IMR-90 (cell line): ENCODE data around the gene SPDYC.

Experiments
- BHLHE40 ChIP-seq: fragments of 150-350 bp; IDR thresholded peaks from 2 replicates; pipeline ENCODE4 v1.6.1; 2016; ENCODE audit warnings: mild to moderate bottlenecking, low read depth, low read length
- CEBPB ChIP-seq: IDR thresholded peaks from 2 replicates; pipeline ENCODE4 v1.6.1; 2012; ENCODE audit warnings: low read depth, low read length, improper control_type of control experiment
- MAFK ChIP-seq: IDR thresholded peaks from 2 replicates; pipeline ENCODE4 v1.6.1; 2012; ENCODE audit warnings: low read depth, low read length, improper control_type of control experiment
- MXI1 ChIP-seq: IDR thresholded peaks from 2 replicates; pipeline ENCODE4 v1.6.1; 2012; ENCODE audit warnings: low read depth, mild to moderate bottlenecking, low read length, moderate library complexity, borderline replicate concordance
- NFE2L2 ChIP-seq: fragments of 150-350 bp; IDR thresholded peaks from 2 replicates; pipeline ENCODE4 v1.6.1; 2016; ENCODE audit warnings: low read depth, mild to moderate bottlenecking, low read length
- POLR2A ChIP-seq: IDR thresholded peaks from 2 replicates; pipeline ENCODE4 v1.6.1; 2012; ENCODE audit warnings: mild to moderate bottlenecking, low read depth, low read length
- RFX5 ChIP-seq: IDR thresholded peaks from 2 replicates; pipeline ENCODE4 v1.8.0; 2012; ENCODE audit warnings: low read depth, mild to moderate bottlenecking, low read length, moderate library complexity
- SMC3 ChIP-seq: fragments of 150-350 bp; IDR thresholded peaks from 2 replicates; pipeline ENCODE4 v1.6.1; 2016; ENCODE audit warnings: low read depth, mild to moderate bottlenecking, antibody characterized with exemption, low read length, moderate library complexity
- TF ChIP-seq, protein P1 (sequence below): conservative IDR thresholded peaks from 2 replicates; pipeline ENCODE4 v1.5.1; 2012; ENCODE audit warnings: mild to moderate bottlenecking, low read depth, low read length, improper control_type of control experiment
- TF ChIP-seq, protein P2 (sequence below): fragments of 150-350 bp; IDR thresholded peaks from 2 replicates; pipeline ENCODE4 v1.6.1; 2016; ENCODE audit warnings: low read depth, mild to moderate bottlenecking, low read length, moderate library complexity, borderline replicate concordance

DNA sequence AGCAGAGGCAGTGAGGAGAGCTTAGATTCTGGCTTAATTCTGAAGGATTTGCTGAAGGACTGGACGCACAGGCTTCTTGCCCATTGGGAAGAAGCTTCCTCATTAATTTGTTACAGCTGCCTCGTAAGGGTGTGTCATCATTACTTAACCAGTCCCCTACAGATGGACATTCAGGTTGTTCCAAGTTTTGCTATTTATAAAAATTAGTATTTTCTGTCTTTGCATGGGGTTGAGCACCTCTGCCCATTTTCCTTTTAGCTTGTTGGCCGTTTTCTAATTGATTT lies 49.8 kb downstream of the SPDYC start:
- TF ChIP-seq RFX5 (no peak), POLR2A (no peak), MXI1 (no peak), CEBPB (no peak), BHLHE40 (no peak), MAFK (no peak), SMC3 (no peak), NFE2L2 (no peak)
- TF ChIP-seq, protein P1, sequence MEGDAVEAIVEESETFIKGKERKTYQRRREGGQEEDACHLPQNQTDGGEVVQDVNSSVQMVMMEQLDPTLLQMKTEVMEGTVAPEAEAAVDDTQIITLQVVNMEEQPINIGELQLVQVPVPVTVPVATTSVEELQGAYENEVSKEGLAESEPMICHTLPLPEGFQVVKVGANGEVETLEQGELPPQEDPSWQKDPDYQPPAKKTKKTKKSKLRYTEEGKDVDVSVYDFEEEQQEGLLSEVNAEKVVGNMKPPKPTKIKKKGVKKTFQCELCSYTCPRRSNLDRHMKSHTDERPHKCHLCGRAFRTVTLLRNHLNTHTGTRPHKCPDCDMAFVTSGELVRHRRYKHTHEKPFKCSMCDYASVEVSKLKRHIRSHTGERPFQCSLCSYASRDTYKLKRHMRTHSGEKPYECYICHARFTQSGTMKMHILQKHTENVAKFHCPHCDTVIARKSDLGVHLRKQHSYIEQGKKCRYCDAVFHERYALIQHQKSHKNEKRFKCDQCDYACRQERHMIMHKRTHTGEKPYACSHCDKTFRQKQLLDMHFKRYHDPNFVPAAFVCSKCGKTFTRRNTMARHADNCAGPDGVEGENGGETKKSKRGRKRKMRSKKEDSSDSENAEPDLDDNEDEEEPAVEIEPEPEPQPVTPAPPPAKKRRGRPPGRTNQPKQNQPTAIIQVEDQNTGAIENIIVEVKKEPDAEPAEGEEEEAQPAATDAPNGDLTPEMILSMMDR: no peak
- TF ChIP-seq, protein P2, sequence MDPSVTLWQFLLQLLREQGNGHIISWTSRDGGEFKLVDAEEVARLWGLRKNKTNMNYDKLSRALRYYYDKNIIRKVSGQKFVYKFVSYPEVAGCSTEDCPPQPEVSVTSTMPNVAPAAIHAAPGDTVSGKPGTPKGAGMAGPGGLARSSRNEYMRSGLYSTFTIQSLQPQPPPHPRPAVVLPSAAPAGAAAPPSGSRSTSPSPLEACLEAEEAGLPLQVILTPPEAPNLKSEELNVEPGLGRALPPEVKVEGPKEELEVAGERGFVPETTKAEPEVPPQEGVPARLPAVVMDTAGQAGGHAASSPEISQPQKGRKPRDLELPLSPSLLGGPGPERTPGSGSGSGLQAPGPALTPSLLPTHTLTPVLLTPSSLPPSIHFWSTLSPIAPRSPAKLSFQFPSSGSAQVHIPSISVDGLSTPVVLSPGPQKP: no peak
